Fibroblast of peridontal ligament (primary cell): ENCODE measurements around the gene DNASE1L1.
A peak's percentile ranks its signal among the peaks of the same experiment; 100 is the strongest.

ENCODE experiments used
- DNase-seq: peaks from one replicate; pipeline ENCODE4 v3.0.0-alpha.2; 2010; ENCODE audit errors: extremely low read depth

The DNASE1L1 gene

DNA sequence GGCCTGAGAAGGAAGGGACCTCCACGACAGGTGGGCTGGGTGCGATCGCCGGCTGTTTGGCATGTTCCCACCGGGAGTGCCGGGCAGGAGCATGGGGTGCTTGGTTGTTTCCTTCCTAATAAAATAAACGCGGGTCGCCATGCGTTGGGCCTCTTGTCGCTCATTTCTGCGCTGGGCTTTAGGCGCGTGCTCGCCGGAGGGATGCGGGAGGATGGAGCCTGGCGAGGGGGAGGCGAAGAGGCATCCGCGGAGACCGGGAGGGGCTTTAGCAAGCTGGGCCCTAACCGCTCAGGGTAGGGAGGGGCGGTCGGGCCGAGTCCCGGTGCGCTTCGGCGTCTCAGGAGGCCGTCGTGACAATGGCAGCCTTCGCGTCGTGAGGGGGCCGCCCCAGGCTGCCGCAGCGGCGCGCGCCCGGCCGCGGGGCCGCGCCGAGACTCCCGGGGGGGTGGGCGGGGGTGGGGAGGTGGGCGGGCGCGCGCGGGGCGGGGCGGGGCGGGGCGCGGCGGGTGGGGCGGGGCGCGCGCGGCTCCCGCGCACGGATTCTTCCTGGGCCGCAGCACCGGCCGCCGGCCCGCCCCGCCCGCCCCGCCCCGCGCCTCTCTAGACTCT, 27.4 kb upstream of the DNASE1L1 start:
- no peak for DNase-seq

- DNase-seq = no peak
Observed at GRCh38 chrX:154435171-154435733, 26.2 kb upstream of the DNASE1L1 start.

DNA sequence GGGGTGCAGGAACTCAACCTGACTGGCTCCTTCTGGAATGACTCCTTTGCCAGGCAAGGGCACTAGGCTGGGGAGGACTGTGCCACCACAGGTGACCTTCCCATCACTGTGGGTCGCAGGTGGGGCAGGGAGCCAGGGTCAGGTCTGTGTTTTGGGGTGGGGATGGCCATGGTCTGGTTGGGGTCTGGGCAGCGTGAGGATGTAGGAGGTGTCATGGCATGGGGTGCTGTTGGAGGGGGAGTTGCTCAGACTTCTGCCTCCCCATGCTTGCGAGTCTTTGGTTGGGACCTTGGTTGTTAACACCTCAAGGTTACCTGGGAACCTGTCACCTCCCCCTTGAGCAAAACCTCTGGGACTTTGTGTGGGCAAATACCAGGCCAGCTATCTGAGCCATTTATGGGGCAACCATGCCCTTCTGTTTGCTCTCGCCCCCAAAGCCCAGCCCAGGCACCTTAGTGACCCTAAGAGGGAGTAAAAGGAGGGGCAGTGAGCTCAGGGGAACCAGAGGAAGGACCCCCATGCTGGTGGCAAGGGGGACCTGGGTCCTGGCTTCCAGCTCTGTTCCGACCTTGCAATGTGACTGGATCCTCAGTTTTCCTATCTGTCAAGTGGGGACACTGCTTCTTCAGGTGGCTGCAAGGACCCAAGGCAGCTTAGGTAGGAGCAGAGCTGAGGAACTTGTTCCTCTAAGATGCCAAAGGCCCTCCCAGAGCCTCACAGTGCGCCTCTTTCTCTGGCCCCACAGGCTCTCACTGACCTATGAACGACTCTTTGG, 25.5 kb upstream of the DNASE1L1 start:
- no peak for DNase-seq

- DNase-seq = no peak
Observed at GRCh38 chrX:154433605-154434004, 24.6 kb upstream of the DNASE1L1 start.

GRCh38 chrX:154432210-154432609, 23.2 kb upstream of the DNASE1L1 start:
- DNase-seq = no peak

DNA sequence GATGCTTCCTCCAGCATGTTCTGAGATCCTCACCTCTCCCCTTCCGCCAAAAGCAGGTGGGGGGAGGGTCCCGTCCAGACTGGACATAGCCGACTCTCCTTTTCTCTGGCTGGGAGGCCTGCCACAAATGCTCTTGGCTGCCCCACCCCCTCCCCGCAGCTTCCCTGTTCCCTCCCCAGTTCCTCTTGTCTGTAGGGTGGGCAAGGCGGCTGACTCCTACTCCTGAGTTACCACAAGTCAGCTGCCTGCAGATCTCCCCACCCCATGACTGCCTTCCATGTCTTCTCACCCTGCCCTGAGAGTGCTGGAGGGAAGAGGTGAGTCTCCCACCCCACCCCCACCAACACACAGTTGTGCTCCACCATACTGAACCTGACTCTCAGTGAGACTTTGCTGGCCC, 22.3 kb upstream of the DNASE1L1 start:
- no peak for DNase-seq

DNA sequence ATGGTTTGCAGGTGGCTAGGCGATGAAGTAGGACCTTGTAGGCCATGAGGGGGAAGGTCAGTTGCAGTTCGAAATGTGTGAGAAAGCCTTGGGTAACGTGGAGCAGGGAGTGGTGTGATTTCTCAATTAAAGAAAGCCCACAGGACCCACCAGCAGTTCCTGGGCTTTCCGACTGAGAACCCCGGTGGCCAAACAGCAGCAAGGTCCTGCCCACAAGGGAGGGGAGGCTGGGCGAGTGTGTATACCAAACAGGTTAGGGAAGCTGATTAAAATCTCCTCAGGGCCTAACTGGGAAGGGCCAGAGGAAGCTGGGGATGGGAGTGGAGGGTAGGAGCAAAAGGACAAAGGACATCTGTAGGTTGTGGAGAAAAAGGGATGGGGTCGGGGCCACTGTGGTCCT, 21.9 kb upstream of the DNASE1L1 start:
- DNase-seq = no peak

GRCh38 chrX:154430479-154430878, 21.4 kb upstream of the DNASE1L1 start:
- no peak for DNase-seq

GRCh38 chrX:154429711-154430110, 20.7 kb upstream of the DNASE1L1 start:
- no peak for DNase-seq

DNA sequence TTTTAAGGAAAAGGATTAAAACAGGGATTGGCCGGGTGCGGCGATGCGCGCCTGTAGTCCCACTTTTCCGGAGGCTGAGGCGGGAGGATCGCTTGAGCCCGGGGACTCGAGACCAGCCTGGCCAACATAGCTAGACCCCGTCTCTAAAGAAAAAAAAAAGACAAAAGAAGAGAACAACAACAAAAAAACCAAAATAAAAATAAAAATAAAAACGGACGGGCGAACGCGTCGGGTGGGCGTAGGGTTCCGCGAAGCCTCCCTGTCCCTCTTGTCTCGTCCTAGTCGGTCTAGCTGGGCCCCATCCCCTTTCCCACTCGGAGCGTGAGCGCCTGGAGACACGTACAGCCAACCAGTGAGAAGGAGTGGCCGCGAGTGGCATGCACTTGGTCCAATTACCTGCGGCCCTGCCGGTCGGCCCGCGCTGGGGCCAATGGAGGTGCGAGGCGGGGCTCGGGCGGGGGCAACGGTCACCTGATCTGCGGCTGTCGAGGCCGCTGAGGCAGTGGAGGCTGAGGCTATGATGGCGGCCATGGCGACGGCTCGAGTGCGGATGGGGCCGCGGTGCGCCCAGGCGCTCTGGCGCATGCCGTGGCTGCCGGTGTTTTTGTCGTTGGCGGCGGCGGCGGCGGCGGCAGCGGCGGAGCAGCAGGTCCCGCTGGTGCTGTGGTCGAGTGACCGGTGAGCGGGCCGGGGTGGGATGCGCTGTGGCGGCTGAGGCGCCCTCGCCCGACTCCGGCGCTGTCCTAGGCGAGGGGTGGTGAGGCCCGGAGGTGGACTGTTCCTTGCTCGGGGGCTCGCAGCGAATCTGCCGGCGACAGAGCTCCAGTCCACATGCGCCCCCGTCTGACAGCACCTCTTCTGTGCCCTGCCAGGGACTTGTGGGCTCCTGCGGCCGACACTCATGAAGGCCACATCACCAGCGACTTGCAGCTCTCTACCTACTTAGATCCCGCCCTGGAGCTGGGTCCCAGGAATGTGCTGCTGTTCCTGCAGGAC, 19.4 kb upstream of the DNASE1L1 start, which contains the start of gene ATP6AP1:
ATP6AP1 (plus strand) TSS at position 502 of the 996 bp plus-strand sequence; CDS start at position 518, 16 bp downstream.
- DNase-seq = peak; percentile 90

DNA sequence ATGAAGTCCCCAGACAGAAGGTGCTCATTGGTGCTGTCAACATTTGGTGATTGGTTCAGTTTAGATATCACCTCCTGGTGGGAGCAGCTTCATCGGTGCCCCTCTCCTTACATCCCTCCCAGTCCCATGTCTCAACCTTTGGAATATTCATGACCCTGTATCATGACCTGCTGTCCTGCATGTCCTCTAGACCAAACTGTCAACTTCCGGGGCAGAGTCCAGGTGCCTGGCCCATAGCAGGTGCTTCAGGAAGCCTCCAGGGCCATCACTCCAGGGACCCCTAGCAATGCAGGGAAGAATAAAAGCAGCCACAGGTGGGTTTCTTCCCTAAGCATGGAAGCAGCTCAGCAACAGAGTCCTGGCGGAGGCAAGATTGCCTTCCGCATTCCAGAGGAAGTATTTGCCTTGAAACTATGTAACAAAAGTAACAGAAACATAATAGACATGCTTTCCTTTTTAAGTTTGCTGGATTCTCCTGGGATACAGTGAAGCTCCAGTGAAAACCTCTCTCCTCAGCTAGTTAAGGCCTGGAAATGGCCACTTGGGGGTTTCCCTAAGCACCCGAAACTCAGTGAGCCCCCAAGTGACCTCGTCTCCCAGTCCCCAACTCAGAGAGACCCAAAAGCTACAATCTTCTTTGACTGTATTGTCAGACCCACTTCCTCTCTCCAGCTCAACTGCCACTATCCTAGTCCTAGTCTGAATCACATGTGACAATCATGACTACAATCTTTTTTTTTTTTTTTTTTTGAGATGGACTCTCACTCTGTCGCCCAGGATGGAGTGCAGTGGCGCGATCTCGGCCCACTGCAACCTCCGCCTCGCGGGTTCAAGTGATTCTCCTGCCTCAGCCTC, 18.1 kb upstream of the DNASE1L1 start:
- no peak for DNase-seq

GRCh38 chrX:154420402-154420756, 11.3 kb upstream of the DNASE1L1 start:
- no peak for DNase-seq

GRCh38 chrX:154419688-154420401, 10.8 kb upstream of the DNASE1L1 start:
- DNase-seq = no peak

GRCh38 chrX:154419189-154419588, 10.1 kb upstream of the DNASE1L1 start:
- no peak for DNase-seq

DNA sequence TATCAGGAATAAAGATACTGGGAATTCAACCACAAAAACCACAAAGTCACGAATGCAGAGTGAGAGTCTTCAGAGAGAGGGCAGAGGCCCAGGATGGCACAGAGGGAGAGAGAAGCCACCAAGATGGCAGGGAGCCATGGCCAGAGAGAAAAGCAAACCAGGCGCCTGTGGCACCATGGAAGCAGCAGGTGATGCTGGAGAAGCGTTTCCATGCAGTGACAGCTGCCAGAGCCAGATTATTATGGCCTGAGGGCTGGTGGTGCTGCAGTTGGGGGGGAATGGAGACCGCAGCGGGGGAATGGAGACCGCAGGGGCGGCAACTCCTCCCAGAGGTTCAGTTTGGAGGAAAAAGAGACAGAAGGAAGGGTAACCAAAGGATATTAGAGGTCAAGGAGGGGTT, 8.1 kb upstream of the DNASE1L1 start:
- no peak for DNase-seq

GRCh38 chrX:154413142-154413541, 4.1 kb upstream of the DNASE1L1 start:
- no peak for DNase-seq

DNA sequence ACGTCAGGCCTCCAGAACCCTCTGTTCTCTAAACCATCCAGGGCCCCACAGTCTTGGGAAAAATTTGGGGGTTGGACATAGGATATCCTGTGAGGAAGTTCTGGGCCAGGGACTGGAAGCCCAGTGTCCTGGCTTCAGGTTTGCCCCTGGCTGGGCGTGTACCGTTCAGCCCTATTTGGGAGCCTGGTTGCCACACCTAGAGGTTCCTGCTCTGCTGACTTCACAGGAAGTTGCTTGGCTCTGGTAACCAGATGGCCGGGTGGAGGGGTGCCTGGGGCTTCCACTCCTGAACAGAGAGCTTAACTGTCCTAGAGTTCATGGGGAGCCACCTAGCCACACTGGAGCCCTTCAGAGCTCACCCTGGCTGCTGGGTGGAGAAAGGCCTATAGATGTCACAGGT, 3.4 kb upstream of the DNASE1L1 start:
- no peak for DNase-seq

DNA sequence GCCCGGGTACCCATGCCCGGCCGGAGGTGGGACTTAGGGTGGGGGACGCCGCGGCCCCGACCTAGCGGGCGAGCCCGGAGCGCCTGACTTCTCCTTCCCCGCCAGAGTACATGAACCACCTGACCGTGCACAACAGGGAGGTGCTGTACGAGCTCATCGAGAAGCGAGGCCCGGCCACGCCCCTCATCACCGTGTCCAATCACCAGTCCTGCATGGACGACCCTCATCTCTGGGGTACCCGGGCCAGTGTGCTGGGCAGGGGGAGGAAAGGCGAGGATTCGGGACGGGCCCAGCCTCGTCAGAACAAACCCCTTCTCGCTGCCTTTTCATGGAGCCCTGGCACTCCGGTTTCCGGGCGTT, 2.9 kb upstream of the DNASE1L1 start:
- DNase-seq = no peak

GRCh38 chrX:154408659-154409221, 314 bp downstream of the DNASE1L1 start:
- no peak for DNase-seq

DNA sequence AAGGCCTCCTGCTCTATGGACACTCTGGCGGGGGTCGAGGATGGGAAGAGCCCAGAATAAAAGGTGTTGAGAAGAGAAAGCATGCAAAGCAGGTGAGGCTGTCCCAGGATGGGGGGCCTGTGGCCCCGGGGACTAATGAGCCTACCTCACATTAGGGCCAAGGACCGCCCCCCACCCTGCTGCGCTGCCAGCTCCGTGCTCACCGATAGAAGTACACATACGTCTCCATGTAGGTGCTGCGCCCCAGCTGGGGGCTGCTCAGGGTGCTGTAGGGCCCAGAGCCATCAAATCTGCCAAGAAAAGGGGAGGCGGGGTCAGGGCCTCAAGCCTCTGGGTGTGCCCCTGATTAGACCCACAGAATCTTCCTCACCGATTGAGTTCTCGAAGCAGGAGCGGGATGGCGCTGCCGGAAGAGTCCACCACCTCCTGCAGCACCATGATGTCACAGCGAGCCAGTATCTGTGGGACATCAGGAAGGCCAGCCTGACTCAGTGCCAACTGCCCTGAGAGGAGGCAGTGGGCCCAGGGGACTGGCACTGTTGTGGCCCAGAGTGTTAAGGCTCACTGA, 4.3 kb downstream of the DNASE1L1 start:
- no peak for DNase-seq
